ENCODE data around the gene NCAPG. TPM values are rescaled to one million over a fixed set of nuclear protein-coding genes. Genes with fewer than 3 reads are reported as not detected.

Gene NCAPG
- total RNA-seq, 1 donor from 2014 or later, result 1.5 TPM

- Mint-ChIP-seq H3K36me3 (ENCODE audit: low read depth) (no peaks in the 10 kb centered on the region), H3K4me3 (no peak overlapping the region), H3K9me3 (no peaks in the 10 kb centered on the region), H3K27ac (no peak overlapping the region), H3K27me3 (peaks cover 7% of the 10 kb centered on the region), H3K4me1 (no peaks in the 10 kb centered on the region)
- ATAC-seq (ENCODE audit: low read depth), result no peak
- POLR2A ChIA-PET, result no interaction called here
- intact Hi-C loops (cut with micrococcal nuclease), result no loop called here
- CTCF ChIA-PET, result no interaction called here
- no peak for DNase-seq
- no peak for TF ChIP-seq CTCF (IDR thresholded peaks at IDR 0.05)
Observed at GRCh38 chr4:17765514-17766286, 45.1 kb upstream of the NCAPG start.

GRCh38 chr4:17766826-17767458 is 43.8 kb upstream of the NCAPG start:
- Mint-ChIP-seq H3K36me3 (ENCODE audit: low read depth) (no peaks in the 10 kb centered on the region), H3K9me3 (no peaks in the 10 kb centered on the region), H3K4me1 (no peaks in the 10 kb centered on the region), H3K27ac (no peak overlapping the region), H3K27me3 (peaks cover 7% of the 10 kb centered on the region), H3K4me3 (no peak overlapping the region)
- ATAC-seq (ENCODE audit: low read depth) (no peak), DNase-seq (no peak)
- intact Hi-C loops (cut with micrococcal nuclease), result no loop called here
- ChIA-PET POLR2A (no interaction called here), CTCF (no interaction called here)
- TF ChIP-seq CTCF (IDR thresholded peaks at IDR 0.05), result no peak

- TF ChIP-seq CTCF (IDR thresholded peaks at IDR 0.05), result no peak
- no peaks in the 10 kb centered on the region for H3K9me3 Mint-ChIP-seq
- H3K36me3 Mint-ChIP-seq (ENCODE audit: low read depth), result no peaks in the 10 kb centered on the region
- DNase-seq (no peak), ATAC-seq (ENCODE audit: low read depth) (no peak)
- ChIA-PET POLR2A (no interaction called here), CTCF (interaction anchor here (0.6 kb wide), 1 partner anchor 18 kb away, joined by 3 read pairs; no protein-coding TSS in a partner anchor)
- H3K27ac Mint-ChIP-seq, result no peak overlapping the region
- no peaks in the 10 kb centered on the region for H3K4me1 Mint-ChIP-seq
- peaks cover 8% of the 10 kb centered on the region for H3K27me3 Mint-ChIP-seq
- no peak overlapping the region for H3K4me3 Mint-ChIP-seq
- intact Hi-C loops (cut with micrococcal nuclease), result no loop called here
Observed at GRCh38 chr4:17769406-17770174, 41.2 kb upstream of the NCAPG start.

GRCh38 chr4:17770845-17771244 is 39.9 kb upstream of the NCAPG start:
- Mint-ChIP-seq H3K4me3 (no peak overlapping the region), H3K9me3 (no peaks in the 10 kb centered on the region), H3K27me3 (peaks cover 8% of the 10 kb centered on the region), H3K36me3 (ENCODE audit: low read depth) (no peaks in the 10 kb centered on the region), H3K4me1 (no peaks in the 10 kb centered on the region), H3K27ac (no peak overlapping the region)
- ChIA-PET CTCF (no interaction called here), POLR2A (no interaction called here)
- no peak for TF ChIP-seq CTCF (IDR thresholded peaks at IDR 0.05)
- ATAC-seq (ENCODE audit: low read depth) (no peak), DNase-seq (no peak)
- intact Hi-C loops (cut with micrococcal nuclease), result no loop called here

GRCh38 chr4:17771284-17771908 is 39.4 kb upstream of the NCAPG start:
- Mint-ChIP-seq H3K9me3 (no peaks in the 10 kb centered on the region), H3K36me3 (ENCODE audit: low read depth) (no peaks in the 10 kb centered on the region), H3K4me3 (no peak overlapping the region), H3K4me1 (no peaks in the 10 kb centered on the region), H3K27ac (no peak overlapping the region), H3K27me3 (peaks cover 8% of the 10 kb centered on the region)
- DNase-seq (no peak), ATAC-seq (ENCODE audit: low read depth) (no peak)
- no peak for TF ChIP-seq CTCF (IDR thresholded peaks at IDR 0.05)
- ChIA-PET POLR2A (no interaction called here), CTCF (no interaction called here)
- intact Hi-C loops (cut with micrococcal nuclease), result no loop called here
